HG02610 (cell line): ENCODE measurements around the gene FUT1.
"Not testable (repeated sequence)": the region's sequence is repeated elsewhere in the genome, so short reads cannot be mapped to it uniquely, and the experiment has no call there.

Source experiments
- ATAC-seq: cut with Tn5 transposase; IDR thresholded peaks from one replicate; pipeline ENCODE4 v1.9.1; 2021; ENCODE audit warnings: mild to moderate bottlenecking, moderate library complexity; ENCODE audit not compliant: unreplicated experiment

The FUT1 gene

DNA sequence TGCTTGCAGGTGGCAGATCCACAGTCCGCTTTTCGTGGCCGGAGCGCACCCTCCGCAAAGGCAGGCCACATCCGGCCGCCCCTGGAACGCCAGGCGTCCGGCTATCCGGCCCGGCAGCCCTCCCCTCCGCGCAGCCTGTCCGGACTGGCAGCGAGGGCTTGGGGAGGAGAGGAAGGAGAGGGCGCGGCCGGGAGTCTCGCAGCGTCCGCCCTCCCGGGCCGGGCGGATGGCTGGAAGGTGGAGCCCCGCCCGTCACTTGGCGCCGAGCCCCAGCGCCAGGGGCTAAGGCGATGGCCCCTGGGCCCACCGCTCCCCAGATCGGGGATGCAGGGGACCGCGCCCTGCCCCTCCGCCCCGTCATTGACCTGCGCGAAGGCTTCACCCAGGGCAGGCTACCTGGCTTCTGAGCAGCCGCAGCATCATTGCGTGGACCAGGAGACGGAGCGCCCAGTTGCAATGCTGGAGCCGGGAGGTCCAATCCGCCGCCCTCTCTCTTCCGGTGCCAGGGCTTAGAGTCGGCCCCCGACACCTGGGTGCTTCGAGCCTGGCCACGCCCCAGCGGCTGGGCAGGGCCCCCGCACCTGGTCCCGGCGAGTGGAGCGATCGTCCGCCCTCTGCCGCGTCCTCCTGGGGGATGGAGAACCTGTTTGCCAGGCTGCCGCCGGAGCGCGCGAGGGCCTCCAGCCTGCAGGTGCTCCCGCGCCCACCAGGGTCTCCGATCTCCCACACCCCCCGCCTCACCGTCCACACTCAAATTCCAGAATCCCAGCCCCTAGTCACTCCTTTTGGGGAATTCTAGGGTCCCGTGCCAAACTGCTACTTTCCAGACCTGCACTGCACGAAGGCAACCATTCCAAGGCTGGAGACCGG, at the start of gene FUT1:
TSS of gene FUT1 (minus strand) at position 146 of the 870 bp plus-strand sequence. CDS start 1,360 bp downstream, outside the sequence.
- ATAC-seq = no peak

DNA sequence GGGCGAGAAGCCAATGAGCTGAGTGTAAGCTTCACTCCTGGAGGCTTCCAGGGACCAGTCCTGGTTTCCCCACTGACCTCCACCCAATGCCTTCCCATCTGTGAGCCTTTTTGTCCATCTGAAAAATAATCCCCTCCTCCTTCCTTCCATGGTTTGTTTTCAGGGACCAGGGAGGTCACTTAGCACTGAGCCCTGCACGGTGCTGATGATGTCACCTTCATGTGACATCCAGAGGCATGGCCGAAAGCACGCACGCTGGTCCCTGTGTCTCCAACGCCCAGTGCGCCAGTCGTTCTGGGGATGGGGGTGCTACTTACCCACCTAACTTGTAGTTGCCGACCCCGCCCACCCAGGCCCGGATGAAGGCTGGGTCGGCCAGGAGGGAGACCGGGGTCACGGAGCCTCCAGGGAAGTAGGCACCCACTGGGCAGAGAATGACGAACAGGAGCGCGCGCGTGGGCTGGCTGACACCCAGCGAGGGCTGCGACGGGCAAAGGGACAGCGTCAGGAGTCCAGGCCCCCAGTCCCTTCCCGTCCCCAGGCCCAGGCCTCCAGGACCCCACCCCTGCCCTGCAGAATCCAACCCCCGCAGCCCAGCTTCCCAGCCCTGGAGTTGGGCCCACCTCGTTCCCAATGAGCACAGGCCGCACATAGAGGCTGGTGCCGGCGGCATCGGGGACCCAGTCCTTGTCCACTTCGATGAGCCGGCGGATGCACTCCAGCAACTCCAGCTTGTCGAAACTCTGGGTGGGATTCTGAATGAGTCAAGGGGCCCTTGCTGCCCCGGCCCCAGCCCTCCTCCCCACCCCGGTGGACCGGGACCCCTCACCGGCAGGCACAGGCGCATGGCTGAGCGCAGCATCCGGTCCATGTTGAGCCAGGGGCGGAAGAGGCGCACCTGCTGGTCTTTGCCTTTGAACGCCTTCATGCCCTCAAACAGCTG, 47.2 kb upstream of the FUT1 start:
- ATAC-seq = no peak

DNA sequence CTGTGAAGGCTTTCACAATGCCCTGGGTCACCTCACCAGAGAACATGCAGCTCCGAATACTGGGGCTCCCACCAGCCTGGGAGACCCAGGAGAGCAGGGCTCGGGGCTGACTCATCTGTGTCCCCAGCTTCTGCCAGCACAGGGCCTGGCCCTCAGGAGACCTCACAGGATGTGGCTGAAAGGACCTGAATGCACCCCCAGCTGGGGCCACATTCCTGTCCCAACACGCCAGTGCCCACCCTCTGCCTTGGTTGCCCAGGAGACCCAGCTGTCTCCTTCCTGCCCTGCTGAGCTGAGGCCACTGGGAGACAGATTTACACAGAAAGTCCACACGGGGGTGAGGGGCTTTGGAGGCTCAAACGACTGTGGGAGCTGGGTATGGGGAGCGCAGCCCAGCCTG, 46.5 kb upstream of the FUT1 start:
- no peak for ATAC-seq

DNA sequence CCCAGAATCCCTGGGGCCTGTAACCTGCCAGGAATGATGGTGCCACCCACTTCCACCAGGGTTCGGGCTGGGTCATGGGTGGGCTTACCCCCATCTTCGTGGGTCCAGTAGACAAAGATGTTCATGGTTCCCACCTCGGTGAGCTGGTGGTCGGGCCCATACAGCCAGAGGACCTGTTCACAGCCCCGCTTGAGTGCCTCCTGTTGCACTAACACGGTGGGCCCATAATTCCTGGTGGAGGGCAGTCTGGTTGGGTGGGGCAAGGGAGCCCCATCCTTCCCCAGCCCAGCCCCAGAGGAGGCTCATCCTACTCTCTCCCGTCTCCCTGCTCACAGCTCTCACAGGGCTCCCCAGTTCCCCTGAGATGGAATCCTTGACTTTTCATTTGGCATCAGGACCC, 44.7 kb upstream of the FUT1 start:
- no peak for ATAC-seq

DNA sequence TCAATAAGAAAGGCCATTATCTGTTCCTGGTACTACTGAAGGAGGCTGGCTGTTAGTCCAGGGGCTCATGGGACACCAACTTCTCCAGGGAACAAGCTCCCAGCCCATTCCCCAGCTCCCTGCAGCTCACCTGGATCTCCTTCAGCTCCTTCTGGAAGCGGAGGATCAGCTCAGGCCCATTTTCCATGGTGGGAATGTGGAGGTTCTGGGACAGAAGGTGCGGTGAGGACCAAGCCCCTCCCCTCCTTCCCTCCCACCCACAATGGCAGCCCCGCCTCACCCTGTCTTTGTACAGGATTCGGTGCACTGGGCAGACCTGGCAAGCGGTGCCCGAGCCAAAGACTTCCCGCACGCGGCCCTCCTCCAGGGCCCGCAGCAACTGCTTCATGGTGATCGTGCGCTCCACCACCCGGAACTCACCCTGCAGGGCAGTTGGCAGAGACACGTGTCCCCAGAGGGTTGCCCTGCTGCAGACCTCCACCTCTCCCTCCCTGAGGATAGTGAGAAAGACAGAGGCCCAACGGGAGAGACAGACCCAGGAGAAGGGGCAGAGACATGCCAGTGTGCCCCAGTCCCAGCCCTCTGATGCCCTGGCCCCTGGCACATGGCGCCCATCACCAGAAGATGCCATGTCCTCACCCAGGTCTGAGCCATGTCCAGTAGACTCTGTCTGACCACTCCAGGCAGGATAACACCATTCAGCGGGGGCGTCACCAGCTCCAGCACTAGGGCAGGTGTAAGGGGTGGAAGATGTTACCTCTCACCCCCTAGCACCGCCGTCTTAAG, 44.0 kb upstream of the FUT1 start:
- no peak for ATAC-seq

DNA sequence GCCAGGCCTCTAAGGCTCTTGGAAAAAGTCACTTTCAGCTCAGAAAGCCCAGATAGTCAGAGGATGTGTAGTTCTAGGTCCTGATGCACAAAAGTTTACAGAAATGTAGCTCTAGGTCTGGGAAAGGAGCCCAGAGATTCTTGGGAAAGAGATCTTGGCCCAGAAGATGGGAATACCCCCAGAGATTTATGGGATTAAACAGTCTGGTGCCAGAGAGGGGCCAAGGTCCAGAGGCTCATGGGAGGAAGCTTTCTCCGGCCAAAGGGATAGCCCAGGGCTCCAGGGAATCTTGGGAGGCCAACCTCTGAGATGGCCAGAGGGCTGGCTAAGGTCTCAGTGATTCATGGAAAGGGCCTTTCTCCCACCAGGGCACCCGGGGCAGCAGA, 43.2 kb upstream of the FUT1 start:
- no peak for ATAC-seq

DNA sequence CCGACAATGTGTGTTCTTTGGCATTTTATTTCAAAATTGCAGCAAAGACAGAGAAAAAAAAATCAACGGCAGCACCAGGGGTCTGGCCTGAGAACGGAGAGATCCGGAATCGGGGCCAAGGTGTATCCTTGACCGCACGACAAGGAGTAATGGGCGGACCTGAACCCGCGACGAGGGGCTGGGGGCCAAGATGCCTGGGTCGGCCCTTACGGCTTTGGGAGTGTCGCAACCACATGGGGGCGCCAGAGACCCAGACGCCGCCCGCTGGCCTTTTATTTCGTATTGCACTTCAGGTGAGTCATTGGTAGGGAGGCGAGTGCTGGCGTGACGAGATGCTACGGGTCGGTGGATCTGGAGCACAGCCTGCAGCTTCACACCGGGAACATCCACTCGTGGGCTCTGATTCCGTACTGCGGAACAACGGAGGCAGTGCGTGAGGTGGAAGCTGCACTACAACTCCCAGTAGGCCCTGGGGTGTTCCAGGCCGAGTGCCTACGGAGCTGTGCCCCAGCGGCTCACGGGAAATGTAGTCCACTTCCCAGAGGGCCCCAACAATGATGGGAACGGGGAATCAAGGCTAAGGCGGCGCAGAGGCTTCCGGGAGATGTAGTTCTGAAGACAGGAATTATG, 42.7 kb upstream of the FUT1 start:
- peak; percentile 79 for ATAC-seq

DNA sequence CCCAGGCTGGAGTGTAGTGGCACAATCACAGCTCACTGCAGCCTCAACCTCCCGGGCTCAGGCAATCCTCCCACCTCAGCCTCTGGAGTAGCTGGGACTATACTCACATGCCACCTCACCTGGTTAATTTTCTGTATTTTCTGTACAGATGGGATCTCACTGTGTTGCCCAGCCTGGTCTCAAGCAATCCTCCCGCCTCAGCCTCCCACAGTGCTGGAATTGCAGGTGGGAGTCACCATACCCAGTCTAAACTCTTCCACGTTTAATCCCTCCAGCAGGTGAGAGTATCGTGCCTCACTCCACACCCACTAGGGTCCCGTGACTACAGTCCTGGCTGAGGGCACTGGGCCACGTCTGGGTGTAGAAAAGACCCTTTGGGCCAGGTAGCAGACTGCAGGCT, 41.9 kb upstream of the FUT1 start:
- no peak for ATAC-seq

DNA sequence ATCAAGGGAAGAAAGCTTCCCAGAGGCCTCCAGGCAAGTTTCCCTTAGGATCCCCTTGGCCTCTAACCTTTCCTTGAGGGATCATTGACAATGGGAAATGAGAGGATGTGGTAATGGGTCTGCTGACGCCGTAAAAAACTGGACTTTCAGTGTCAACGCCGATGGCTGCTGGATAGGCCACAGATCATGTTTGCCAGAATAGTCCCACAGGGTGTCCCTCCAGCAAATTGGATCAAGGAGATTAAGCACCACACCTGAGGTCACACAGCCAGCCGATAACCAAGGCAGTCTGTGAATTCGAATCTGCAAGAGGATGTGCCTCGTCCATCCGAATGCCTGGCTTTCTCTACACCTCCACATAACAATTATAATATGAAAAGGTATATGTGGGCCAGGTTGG, 40.8 kb upstream of the FUT1 start:
- no peak for ATAC-seq

DNA sequence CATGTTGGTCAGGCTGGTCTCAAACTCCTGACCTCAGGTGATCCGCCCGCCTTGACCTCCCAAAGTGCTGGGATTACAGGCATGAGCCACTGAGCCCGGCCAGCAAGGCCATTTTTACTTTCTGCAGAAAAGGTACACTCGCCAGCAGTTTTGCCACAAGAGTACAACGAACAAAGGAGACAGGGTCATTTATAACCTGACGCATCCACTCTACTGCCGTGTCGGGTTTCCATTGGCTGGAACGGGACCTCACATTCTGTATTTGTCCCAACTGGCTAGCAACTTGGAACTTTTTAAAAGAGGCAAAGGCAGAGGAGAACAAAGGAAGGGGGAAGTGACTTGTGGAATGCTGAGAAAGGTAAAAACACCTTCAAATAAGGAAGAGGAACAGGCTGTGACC, 34.9 kb upstream of the FUT1 start:
- ATAC-seq = not testable (repeated sequence)

DNA sequence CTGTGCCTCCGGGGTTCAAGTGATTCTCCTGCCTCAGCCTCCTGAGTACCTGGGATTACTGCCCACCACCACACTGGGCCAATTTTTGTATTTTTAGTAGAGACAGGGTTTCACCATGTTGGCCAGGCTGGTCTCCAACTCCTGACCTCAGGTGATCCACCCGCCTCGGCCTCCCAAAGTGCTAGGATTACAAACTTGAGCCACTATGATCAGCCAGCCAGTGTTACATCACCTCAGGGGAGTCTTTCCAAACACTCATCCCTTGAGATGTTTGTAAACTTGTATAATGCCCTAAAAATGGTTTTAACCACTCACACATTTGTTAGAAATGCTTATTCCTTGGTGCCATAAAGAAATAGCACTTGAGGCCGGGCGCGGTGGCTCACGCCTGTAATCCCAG, 34.0 kb upstream of the FUT1 start:
- ATAC-seq = not testable (repeated sequence)

DNA sequence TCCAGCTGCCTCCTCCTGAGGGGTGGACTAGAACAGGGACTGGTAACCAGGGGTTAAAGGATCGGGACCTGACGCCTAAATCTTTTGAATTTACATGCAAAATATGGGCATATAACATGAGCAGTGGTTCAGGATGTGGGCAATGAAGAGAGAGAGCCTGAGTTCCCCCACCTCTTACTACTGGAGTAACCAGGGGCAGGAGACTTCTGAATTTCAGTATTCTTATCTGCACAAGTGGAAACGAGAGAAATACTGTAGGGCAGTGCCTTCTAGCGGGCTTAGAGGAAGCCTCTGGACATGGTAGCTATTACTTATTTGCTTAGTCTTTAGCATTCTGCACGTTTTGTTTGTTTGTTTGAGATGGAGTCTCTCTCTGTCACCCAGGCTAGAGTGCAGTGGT, 32.1 kb upstream of the FUT1 start:
- ATAC-seq = no peak

DNA sequence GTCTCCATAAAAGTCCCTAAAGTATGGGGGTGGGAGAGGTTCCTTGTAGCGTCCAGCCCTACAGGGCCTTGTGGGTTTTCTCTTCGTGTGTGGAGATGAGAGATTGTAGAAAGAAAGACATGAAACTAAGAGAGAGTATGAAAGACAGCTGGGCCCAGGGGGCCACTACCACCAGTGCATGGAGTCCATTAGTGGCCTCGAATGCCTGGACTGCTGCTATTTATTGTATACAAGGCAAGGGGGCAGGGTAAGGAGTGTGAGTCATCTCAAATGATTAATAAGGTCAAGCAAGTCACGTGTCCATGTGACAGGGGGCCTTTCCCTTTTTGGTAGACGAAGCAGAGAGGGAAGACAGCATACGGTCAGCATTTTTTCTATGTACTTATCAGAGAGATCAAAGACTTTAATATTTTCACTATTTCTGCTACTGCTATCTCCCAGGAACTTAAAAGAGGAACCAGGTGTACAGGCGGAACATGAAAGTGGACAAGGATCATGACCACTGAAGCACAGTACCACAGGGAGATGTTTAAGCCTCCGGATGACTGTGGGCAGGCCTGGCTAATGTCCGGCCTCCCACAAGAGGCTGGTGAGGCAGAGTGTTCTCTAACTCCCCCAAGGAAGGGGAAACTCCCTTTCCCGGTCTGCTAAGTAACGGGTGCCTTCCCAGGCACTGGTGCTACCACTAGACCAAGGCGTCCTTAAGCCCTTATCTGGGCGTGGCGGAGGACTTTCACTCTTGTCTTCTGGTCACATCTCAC, 28.4 kb upstream of the FUT1 start:
- ATAC-seq = no peak

DNA sequence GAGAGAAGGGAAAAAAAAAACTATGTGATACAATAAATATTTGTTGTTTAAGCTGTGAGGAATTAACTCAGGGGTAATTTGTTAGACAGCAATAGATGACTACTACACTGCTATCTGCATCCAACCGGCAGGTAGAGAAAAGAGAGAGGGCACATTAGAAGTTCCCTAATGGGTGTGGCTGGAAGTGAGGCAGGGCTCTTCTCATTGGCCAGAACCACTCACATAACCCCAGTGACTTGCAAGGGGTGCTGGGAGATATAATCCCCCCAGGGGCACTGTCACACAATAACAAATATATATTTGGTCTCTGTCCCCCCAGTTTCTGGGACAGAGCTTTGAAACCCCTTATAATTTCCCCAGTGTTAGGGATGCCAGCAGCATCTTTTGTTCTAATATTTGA, 27.2 kb upstream of the FUT1 start:
- ATAC-seq = no peak

DNA sequence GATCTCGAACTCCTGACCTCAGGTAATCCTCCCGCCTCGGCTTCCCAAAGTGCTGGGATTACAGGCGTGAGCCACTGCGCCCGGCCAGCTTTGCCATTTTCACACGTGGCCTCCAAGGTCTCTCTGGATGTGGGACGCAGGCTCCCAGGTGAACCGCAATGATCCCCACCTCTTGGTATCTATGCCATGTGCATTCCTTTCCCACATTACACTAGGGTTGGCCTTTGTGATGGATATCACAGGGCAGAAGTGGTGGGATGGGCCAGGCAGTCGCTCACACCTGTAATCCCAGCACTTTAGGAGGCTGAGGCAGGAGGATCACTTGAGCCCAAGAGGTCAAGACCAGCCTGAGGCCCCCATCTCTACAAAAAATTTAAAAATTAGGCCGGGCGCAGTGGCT, 25.3 kb upstream of the FUT1 start:
- ATAC-seq = no peak

DNA sequence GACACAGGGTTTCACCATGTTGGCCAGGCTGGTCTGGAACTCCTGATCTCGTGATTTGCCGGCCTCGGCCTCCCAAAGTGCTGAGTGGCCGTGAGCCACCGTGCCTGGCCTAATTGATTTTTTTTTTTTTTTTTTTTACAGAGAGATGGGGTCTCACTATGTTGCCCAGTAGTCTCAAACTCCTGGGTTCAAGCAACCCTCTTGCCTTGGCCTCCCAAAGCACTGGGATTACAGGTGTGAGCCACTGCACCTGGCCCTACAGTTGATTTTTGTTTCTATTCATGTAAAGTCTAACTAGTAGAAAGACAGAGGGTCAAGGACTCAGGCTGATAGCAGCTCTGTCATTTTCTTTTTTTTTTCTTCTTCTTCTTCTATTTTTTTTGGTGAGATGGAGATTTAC, 24.7 kb upstream of the FUT1 start:
- ATAC-seq = no peak

DNA sequence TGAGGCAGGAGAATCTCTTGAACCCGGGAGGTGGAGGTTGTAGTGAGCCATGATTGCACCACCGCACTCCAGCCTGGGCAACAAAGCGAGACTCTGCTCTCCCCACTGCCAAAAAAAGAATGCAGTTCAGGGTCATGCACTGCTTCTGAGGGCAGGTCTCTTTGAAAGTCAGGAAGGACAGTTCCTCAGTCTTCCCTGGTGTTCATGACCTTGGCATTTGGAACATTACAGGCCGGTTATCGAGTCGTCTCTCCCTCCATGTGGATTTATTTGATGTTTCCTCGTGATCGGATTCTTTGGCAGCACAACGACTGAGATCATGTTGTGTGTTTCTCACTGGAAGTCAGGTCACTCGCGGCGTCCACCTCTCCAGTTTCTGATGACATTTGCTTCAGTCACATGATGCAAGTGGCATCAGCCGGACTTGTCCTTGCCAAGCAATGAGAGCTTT, 20.1 kb upstream of the FUT1 start:
- no peak for ATAC-seq

DNA sequence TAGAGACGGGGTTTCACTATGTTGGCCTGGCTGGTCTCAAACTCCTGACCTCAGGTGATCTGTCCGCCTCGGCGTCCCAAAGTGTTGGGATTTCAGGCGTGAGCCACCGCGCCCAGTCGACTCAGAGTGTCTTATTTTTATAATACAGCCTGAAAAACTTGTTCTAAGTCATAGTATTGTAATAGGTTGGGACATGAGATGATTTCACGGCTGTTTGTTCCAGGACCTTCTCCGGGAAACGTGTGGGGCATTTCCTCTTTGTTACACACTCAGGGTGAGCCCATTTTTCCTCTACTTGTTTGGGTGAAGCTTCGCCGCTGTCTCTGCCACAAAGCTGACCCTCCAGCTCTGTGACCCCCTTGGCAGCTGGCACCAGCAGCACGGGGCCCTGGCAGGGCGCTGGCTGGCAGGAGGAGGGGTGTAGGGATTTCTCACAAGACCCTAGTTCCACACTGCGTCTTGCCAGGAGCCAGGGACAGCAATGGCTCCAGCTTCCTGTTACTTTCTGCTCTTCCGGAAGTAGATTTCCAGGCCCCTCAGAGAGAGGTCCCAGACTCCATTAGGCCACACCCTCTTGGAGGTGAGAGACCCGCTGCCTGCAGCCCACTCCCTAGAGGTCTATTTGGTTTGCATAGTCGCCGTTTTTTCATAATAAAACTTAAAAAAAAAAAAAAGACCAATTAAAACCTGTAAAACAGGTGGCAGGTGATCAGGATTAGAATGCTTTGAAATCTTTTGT, 18.5 kb upstream of the FUT1 start:
- ATAC-seq = no peak

DNA sequence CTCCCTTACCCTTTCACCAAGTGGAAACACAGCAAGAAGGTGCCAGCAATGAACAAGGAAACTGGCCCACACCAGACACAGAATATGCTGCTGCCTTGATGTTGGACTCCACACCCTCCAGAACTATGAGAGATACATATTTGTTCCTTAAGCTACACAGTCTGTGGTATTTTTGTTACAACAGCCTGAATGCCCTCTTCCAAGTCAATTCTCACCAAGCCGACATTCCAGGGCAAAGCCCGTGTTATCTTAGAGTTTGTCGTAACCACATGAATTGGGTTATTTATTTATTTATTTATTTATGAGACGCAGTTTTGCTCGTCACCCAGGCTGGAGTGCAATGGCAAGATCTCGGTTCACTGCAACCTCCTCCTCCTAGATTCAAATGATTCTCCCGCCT, 17.8 kb upstream of the FUT1 start:
- ATAC-seq = no peak
